ENCODE data around the gene HDAC4.

HDAC4 gene

GRCh38 chr2:239241431-239241960, 159.3 kb downstream of the HDAC4 start (continued):
- TF ChIP-seq KLF17 (tag by site-specific recombination; IDR thresholded peaks at IDR 0.05): no peak
- no peak for TF ChIP-seq HOXC10 (CRISPR knock-in tag; IDR thresholded peaks at IDR 0.05)
- no peak for TF ChIP-seq ZNF341 (tag by site-specific recombination; IDR thresholded peaks at IDR 0.05; ENCODE audit: low read depth)
- TF ChIP-seq PRDM4 (tag by site-specific recombination; IDR thresholded peaks at IDR 0.05): no peak
- no peak for TF ChIP-seq ZNF175 (tag by site-specific recombination; IDR thresholded peaks at IDR 0.05)
- TF ChIP-seq ZNF24 (tag by site-specific recombination; IDR thresholded peaks at IDR 0.05): no peak
- TF ChIP-seq SETDB1 (IDR thresholded peaks at IDR 0.05; ENCODE audit: insufficient read length, low read length): no peak
- TF ChIP-seq ZNF639 (tag by site-specific recombination; IDR thresholded peaks at IDR 0.05): no peak
- no peak for TF ChIP-seq ZNF391 (tag by site-specific recombination; IDR thresholded peaks at IDR 0.05; ENCODE audit: borderline replicate concordance, low read depth)
- TF ChIP-seq ZNF148 (tag by site-specific recombination; IDR thresholded peaks at IDR 0.05; ENCODE audit: borderline replicate concordance): no peak

GRCh38 chr2:239240414-239240881, 160.4 kb downstream of the HDAC4 start:
- Histone ChIP-seq H3K4me1 (ENCODE audit: control insufficient read depth, insufficient read depth, low read length) (no peaks in the 10 kb centered on the region), H3K36me3 (ENCODE audit: control insufficient read depth in 2 of 2, insufficient read depth in 1 of 2, low read length in 2 of 2) (no peaks in the 10 kb centered on the region), H3K4me3 (ENCODE audit: low read depth, low read length) (no peak overlapping the region), H3K27ac (ENCODE audit: extremely low read depth, low read depth, low read length) (no peak overlapping the region), H3K9me3 (ENCODE audit: control insufficient read depth, insufficient read depth, low read depth, low read length) (no peaks in the 10 kb centered on the region)
- ChIA-PET POLR2A (no interaction called here), CTCF (interaction anchor here (0.6 kb wide), 1 partner anchor 1018 kb away, joined by 4 read pairs; no protein-coding TSS in a partner anchor)
- TF ChIP-seq ZNF324 (tag by site-specific recombination; IDR thresholded peaks at IDR 0.05) (no peak), ZNF121 (tag by site-specific recombination; IDR thresholded peaks at IDR 0.05) (no peak), PBX3 (CRISPR knock-in tag; IDR thresholded peaks at IDR 0.05) (no peak), ZFP37 (tag by site-specific recombination; IDR thresholded peaks at IDR 0.05) (no peak), MYNN (tag by site-specific recombination; IDR thresholded peaks at IDR 0.05; ENCODE audit: borderline replicate concordance) (no peak), BCL11B (tag by site-specific recombination; IDR thresholded peaks at IDR 0.05; ENCODE audit: low read depth) (no peak), GLI4 (tag by site-specific recombination; IDR thresholded peaks at IDR 0.05) (no peak), ZNF24 (tag by site-specific recombination; IDR thresholded peaks at IDR 0.05) (no peak), ZNF843 (tag by site-specific recombination; IDR thresholded peaks at IDR 0.05) (no peak), ZNF133 (tag by site-specific recombination; IDR thresholded peaks at IDR 0.05) (no peak), ZNF639 (tag by site-specific recombination; IDR thresholded peaks at IDR 0.05) (no peak), ZNF830 (tag by site-specific recombination; IDR thresholded peaks at IDR 0.05; ENCODE audit: low read depth) (no peak), ZNF785 (tag by site-specific recombination; IDR thresholded peaks at IDR 0.05) (no peak), ZNF555 (tag by site-specific recombination; conservative IDR thresholded peaks at IDR 0.05) (no peak), ZNF623 (tag by site-specific recombination; IDR thresholded peaks at IDR 0.05) (no peak), KLF8 (tag by site-specific recombination; IDR thresholded peaks at IDR 0.05) (no peak), ZNF239 (tag by site-specific recombination; IDR thresholded peaks at IDR 0.05) (no peak), ZNF366 (tag by site-specific recombination; conservative IDR thresholded peaks at IDR 0.05) (no peak)
